ENCODE results near the gene GTF2IRD1. TPM values are rescaled to one million over a fixed set of nuclear protein-coding genes. Genes with fewer than 3 reads are reported as not detected.

Gene GTF2IRD1
- total RNA-seq, 4 donors from 2014 or later: 11.5 to 39.1 (median 22.5) TPM

GRCh38 chr7:74499835-74500388 is 46.2 kb downstream of the GTF2IRD1 start:
- DNase-seq: no peak
- TF ChIP-seq CTCF (IDR thresholded peaks at IDR 0.05): no peak
- no peak for TF ChIP-seq POLR2A (IDR thresholded peaks at IDR 0.05)
- no peak overlapping the region for H3K27ac ChIP-seq
- no peaks in the 10 kb centered on the region for H3K4me1 ChIP-seq
- intact Hi-C loops (cut with DNase I; ENCODE audit: low total_unique reads): no loop called here
- H3K36me3 ChIP-seq: no peaks in the 10 kb centered on the region
- H3K27me3 ChIP-seq: no peaks in the 10 kb centered on the region
- H3K4me3 ChIP-seq: no peak overlapping the region
- no peaks in the 10 kb centered on the region for H3K9me3 ChIP-seq

- Histone ChIP-seq H3K9me3 (no peaks in the 10 kb centered on the region), H3K27me3 (no peaks in the 10 kb centered on the region), H3K4me3 (no peak overlapping the region), H3K27ac (no peak overlapping the region), H3K4me1 (no peaks in the 10 kb centered on the region), H3K36me3 (no peaks in the 10 kb centered on the region)
- intact Hi-C loops (cut with DNase I; ENCODE audit: low total_unique reads): no loop called here
- no peak for DNase-seq
- TF ChIP-seq POLR2A (IDR thresholded peaks at IDR 0.05) (no peak), CTCF (IDR thresholded peaks at IDR 0.05) (no peak)
Measured at GRCh38 chr7:74501298-74501697, 47.6 kb downstream of the GTF2IRD1 start.

- no peaks in the 10 kb centered on the region for H3K9me3 ChIP-seq
- no peak overlapping the region for H3K27ac ChIP-seq
- intact Hi-C loops (cut with DNase I; ENCODE audit: low total_unique reads): no loop called here
- TF ChIP-seq CTCF (IDR thresholded peaks at IDR 0.05): no peak
- TF ChIP-seq POLR2A (IDR thresholded peaks at IDR 0.05): no peak
- no peaks in the 10 kb centered on the region for H3K27me3 ChIP-seq
- no peaks in the 10 kb centered on the region for H3K36me3 ChIP-seq
- peak in 1 of 2 donors; percentile 30 for DNase-seq
- H3K4me3 ChIP-seq: no peak overlapping the region
- H3K4me1 ChIP-seq: no peaks in the 10 kb centered on the region
Measured at GRCh38 chr7:74502216-74502891, 48.6 kb downstream of the GTF2IRD1 start.

- Histone ChIP-seq H3K27me3 (no peaks in the 10 kb centered on the region), H3K9me3 (no peaks in the 10 kb centered on the region), H3K4me1 (no peaks in the 10 kb centered on the region), H3K4me3 (no peak overlapping the region), H3K36me3 (no peaks in the 10 kb centered on the region), H3K27ac (no peak overlapping the region)
- DNase-seq: no peak
- intact Hi-C loops (cut with DNase I; ENCODE audit: low total_unique reads): no loop called here
- TF ChIP-seq CTCF (IDR thresholded peaks at IDR 0.05) (no peak), POLR2A (IDR thresholded peaks at IDR 0.05) (no peak)
Measured at GRCh38 chr7:74503061-74503460, 49.4 kb downstream of the GTF2IRD1 start.

- intact Hi-C loops (cut with DNase I; ENCODE audit: low total_unique reads): no loop called here
- TF ChIP-seq POLR2A (IDR thresholded peaks at IDR 0.05) (no peak), CTCF (IDR thresholded peaks at IDR 0.05) (no peak)
- no peak for DNase-seq
- no peak overlapping the region for H3K27ac ChIP-seq
- no peaks in the 10 kb centered on the region for H3K9me3 ChIP-seq
- H3K27me3 ChIP-seq: no peaks in the 10 kb centered on the region
- H3K36me3 ChIP-seq: no peaks in the 10 kb centered on the region
- H3K4me1 ChIP-seq: no peaks in the 10 kb centered on the region
- H3K4me3 ChIP-seq: no peak overlapping the region
Measured at GRCh38 chr7:74503943-74504342, 50.2 kb downstream of the GTF2IRD1 start.
